HEK293T (cell line): ENCODE measurements around the gene SPATA12.

ENCODE experiments used
- BHLHE40 ChIP-seq: fragments of 450-650 bp; IDR thresholded peaks from 2 replicates; pipeline ENCODE4 v1.6.1; 2016; ENCODE audit warnings: mild to moderate bottlenecking, moderate library complexity, borderline replicate concordance
- LEF1 ChIP-seq: fragments of 450-650 bp; IDR thresholded peaks from 2 replicates; pipeline ENCODE4 v1.6.1; 2017; ENCODE audit warnings: mild to moderate bottlenecking, borderline replicate concordance
- PKNOX1 ChIP-seq: fragments of 450-650 bp; IDR thresholded peaks from 2 replicates; pipeline ENCODE4 v1.6.1; 2016
- SP1 ChIP-seq: fragments of 450-650 bp; IDR thresholded peaks from 2 replicates; pipeline ENCODE4 v1.6.1; 2017
- SUZ12 ChIP-seq: fragments of 450-650 bp; IDR thresholded peaks from 2 replicates; pipeline ENCODE4 v1.6.1; 2016; ENCODE audit warnings: mild to moderate bottlenecking

GRCh38 chr3:57093489-57093888, 33.0 kb downstream of the SPATA12 start:
- no peak for TF ChIP-seq BHLHE40
- TF ChIP-seq SUZ12, result no peak
- no peak for TF ChIP-seq SP1
- no peak for TF ChIP-seq LEF1
- TF ChIP-seq PKNOX1, result no peak
